DOHH2 (cell line): ENCODE measurements around the gene B4GALT2.

Experiments
- CTCF ChIP-seq: fragments of 200-600 bp; sonication (generic); IDR thresholded peaks from one replicate; pipeline ENCODE4 v1.5.1; 2014; ENCODE audit warnings: antibody characterized with exemption, mild to moderate bottlenecking, low read depth, low read length; ENCODE audit not compliant: poor library complexity, severe bottlenecking
- EZH2phosphoT487 ChIP-seq: fragments of 200-600 bp; sonication (generic); IDR thresholded peaks from 2 replicates; pipeline ENCODE4 v1.6.1; 2017; ENCODE audit warnings: borderline replicate concordance, mild to moderate bottlenecking, antibody characterized with exemption, low read length, moderate library complexity, mixed read lengths

- TF ChIP-seq CTCF (no peak), EZH2phosphoT487 (no peak)
These were observed 36.2 kb downstream of the B4GALT2 start for GRCh38 chr1:44015206-44015605.
